GM12892 (cell line): ENCODE results near the gene ATP6V1A.
"Not testable (repeated sequence)": the region's sequence is repeated elsewhere in the genome, so short reads cannot be mapped to it uniquely, and the experiment has no call there.

Source experiments
- DNase-seq: peaks from one replicate; pipeline ENCODE4 v3.0.0; 2011; ENCODE audit not compliant: insufficient read length
- FAIRE-seq: peaks from 2 replicates; lab custom pipeline; 2011; peaks lifted over from hg19 to GRCh38; lab: Jason Lieb, UNC
- POLR2A ChIP-seq: IDR thresholded peaks from 2 replicates; pipeline ENCODE4 v1.6.1; 2011; ENCODE audit warnings: low read depth, low read length, control low read depth
- POLR2AphosphoS5 ChIP-seq: IDR thresholded peaks from 2 replicates; pipeline ENCODE4 v1.6.1; 2011; ENCODE audit warnings: low read depth, low read length, control low read depth
- TAF1 ChIP-seq: IDR thresholded peaks from 2 replicates; pipeline ENCODE4 v1.6.1; 2011; ENCODE audit warnings: low read depth, mild to moderate bottlenecking, control low read depth, low read length, borderline replicate concordance

Gene ATP6V1A

DNA sequence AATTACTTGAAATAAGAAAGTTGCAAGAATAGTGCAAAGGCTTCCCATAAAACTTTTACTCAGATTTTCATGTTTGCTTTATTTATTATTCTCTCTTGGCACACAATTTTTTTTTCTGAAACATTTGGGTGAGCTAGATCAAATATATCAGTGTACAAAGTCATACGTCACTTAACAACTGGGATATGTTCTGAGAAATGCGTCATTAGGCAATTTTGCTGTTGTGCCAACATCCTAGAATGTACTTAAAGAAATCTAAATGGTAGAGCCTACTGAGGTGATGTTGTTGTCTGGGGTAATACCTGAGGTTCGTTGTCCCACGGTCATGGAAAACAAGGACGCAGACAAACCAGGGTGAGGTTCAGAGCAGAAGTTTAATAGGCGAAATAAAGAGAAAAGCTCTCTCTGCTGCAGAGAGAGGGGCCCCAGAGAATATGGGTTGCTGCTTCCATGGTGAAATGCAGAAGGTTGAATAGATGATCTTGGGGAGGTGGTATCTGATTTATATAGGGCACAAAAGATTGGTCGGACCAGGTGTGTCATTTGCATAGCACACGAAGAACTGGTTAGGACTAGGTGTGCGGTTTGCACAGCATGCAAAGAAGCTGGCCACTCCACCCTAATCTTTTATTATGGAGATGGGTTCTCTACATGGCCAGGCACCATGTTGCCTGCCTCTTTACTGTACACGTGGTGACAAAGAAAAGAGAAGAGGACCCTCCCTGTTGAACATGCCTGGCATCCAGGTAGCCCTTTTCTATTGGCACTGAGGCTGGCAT lies 82.9 kb downstream of the ATP6V1A start:
- TF ChIP-seq TAF1 (no peak), POLR2A (no peak), POLR2AphosphoS5 (no peak)
- DNase-seq (no peak), FAIRE-seq (peak; percentile 50)

DNA sequence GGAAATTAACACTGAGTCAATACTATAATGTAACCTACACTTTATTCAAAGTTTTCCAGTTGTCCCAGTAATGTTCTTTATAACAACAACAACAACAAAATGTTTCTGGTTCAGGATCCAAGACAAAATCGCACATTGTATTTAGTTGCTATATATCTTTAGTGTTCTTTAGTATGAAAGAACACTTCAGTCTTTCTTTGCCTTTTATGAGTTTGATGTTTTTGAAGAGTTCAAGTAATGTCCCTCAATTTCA lies 84.2 kb downstream of the ATP6V1A start:
- FAIRE-seq, result no peak
- TF ChIP-seq POLR2AphosphoS5 (no peak), POLR2A (no peak), TAF1 (no peak)
- DNase-seq, result no peak

DNA sequence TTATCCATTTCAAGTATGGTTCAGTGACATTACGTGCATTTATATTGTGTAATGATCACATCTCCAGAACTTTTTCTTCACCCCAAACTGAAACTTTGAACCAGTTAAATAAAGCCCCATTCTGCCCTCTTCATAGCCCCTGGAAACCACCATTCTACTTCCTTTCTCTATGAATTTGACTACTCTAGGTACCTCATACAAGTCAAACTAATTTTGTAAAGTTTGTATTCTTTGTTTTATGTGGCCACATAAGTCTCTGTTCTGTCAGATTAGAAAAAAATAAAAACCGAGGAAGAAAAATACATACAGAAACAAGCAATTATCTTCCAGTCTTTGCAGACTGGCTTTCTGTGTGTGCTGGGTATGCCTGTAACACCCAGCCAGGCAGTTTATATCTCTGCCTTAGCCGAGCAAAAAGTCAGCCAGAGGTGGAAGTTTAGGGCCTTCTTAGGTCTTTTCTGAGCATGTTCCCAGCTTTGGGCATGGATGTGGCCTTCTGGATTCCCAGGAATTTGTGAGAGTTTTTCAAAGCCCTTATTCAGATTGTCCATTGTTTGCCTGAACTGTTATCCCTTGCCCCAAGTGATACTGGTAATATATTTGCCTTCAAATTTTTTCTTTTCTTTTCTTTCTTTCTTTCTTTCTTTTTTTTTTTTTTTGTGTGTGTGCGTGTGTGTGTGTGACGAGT lies 85.8 kb downstream of the ATP6V1A start:
- DNase-seq (no peak), FAIRE-seq (peak; percentile 81)
- no peak for TF ChIP-seq POLR2A

- no peak for TF ChIP-seq TAF1
- no peak for TF ChIP-seq POLR2AphosphoS5
- TF ChIP-seq POLR2A, result no peak
- no peak for DNase-seq
- FAIRE-seq, result no peak
These were observed 88.1 kb downstream of the ATP6V1A start for GRCh38 chr3:113834983-113835382.

DNA sequence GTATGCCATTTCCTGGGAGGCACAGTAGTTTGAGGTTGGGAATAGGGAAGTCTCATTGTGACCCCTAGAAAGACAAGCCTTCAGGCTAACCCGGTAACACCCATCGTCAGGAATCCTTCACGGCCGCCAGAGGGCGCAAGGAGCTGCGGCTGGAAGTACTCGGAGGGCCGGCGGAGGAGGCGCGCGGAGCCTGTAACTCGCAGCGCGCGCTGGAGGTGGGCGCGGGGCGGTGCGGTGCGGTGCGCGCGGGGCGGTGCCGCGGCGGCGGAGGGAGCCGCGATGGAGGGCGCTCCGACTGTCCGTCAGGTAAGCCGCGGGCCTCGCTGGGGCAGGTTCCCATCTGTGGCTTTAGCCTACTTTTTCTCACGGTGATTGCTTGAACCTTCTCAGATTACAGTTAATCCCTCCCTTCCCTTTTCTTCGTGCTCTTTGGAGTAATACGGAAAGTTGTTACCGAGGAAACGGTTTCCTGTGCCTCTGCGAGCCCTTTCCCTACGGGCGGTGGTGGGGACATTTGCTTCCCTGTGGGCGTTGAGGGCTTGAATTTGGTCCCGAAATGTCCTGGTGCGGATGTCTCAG lies 91.9 kb downstream of the ATP6V1A start, which contains the start of gene GRAMD1C:
Gene GRAMD1C (plus strand): TSS at position 158 of the 579 bp plus-strand sequence. CDS start 122 bp downstream, at position 280.
- FAIRE-seq (peak; percentile 87), DNase-seq (peak; percentile 70)
- TF ChIP-seq TAF1, result no peak
- TF ChIP-seq POLR2A, result no peak
- no peak for TF ChIP-seq POLR2AphosphoS5

DNA sequence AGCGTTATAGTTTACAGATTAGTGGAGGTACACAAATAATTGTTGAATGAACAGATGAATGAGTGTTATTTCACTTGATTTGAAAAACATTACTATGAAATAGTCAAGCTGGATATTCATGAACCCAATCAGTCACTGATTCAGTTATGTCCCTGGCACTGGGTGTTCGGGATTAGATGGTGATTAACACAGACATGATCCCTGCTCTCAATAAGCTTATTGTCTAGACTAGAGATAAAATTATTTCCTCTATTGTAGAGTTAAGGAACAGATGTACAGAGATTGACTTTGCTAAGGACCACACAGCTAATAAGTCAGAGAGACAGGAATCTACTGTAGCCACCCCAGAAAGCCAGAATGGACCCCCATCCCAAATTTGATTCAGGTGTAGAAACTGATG lies 92.7 kb downstream of the ATP6V1A start:
- TF ChIP-seq POLR2A (no peak), POLR2AphosphoS5 (no peak), TAF1 (no peak)
- FAIRE-seq (no peak), DNase-seq (no peak)

DNA sequence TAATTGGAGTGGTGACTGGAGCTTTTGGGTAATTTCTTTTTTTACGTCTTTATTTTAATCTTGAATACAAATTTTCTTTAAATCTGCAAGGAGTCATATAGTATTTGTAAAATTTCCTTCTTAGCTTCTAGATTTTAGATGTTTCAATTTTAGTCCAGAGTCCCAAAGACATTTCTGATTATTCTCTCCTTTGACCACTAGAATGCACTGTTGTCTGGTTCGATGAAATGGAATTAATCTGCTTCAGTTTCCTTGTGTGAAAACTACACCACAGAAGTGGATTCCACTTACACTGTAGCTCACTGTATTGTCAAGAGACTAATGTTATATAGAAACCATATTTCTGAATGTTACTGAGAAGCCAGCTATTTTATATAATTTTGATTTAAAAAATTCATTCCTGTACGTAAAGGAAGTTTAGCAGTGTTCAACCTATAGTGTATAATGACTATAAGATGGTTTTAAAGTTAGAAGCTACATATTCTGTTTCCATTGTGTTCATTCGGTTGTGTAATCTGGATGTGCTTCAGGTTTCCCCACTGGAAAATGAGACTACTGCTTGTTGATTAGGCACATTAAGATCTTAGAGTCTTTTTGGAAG lies 97.9 kb downstream of the ATP6V1A start:
- no peak for TF ChIP-seq TAF1
- TF ChIP-seq POLR2A, result no peak
- no peak for TF ChIP-seq POLR2AphosphoS5
- DNase-seq (no peak), FAIRE-seq (no peak)

DNA sequence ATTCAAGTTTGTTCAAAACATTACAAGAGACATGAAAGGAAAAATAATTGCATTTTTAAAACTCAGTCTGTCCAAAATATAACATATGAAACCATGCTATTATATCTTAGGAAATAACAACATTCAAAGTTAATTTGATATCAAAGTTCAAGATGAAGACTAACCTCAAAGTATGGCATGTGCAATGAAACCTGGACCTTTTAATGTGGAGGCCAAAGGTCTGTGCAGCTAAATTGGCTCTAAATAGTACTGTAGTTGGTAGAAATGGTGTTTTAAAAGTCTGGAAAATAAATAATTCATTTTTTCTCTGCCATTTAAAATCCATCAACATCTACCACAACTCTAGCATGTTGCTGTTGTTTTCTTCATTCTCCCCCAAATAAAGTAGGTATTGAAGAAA lies 100.4 kb downstream of the ATP6V1A start:
- FAIRE-seq (no peak), DNase-seq (no peak)
- TF ChIP-seq POLR2AphosphoS5 (no peak), TAF1 (no peak), POLR2A (no peak)

DNA sequence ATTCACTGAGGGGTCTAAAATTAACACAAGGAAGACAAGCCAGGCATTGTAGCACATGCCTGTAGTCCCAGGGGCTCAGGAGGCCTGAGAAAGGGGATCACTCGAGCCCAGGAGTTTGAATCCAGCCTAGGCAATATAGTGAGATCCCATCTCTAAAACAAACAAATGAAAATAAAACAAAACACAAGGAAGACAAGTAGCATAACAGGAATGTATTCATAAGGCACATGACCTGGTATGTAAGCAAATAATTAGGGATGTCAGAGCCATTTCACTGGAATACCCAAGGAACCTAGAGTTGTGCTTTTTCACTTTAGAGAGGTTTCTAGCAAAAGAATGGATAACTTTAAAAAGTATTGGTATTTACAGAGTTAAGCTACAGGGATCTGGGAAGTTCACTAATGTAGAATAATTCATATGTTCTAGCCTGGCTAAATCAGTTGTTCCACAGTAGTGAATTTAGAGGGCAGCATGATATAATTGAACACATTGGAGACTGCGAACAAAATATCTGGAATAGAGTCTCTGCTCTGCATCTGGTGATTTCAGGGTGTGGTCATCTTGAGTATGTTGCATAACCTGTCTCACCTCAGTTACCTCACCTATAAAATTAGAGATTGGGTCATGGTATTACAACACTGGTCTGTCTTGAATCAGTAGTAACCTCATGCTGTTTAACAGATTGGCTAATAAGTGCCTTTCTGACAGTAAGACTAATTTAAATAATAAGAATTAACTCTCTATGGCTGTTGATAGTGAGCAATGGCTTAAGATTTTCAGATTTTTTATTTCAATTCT lies 101.0 kb downstream of the ATP6V1A start:
- DNase-seq (no peak), FAIRE-seq (no peak)
- no peak for TF ChIP-seq TAF1
- no peak for TF ChIP-seq POLR2AphosphoS5
- no peak for TF ChIP-seq POLR2A

- FAIRE-seq, DNase-seq: not testable (repeated sequence)
These were observed 102.2 kb downstream of the ATP6V1A start for GRCh38 chr3:113849071-113849470.

GRCh38 chr3:113849841-113850240 lies 103.0 kb downstream of the ATP6V1A start:
- not testable (repeated sequence) for FAIRE-seq

DNA sequence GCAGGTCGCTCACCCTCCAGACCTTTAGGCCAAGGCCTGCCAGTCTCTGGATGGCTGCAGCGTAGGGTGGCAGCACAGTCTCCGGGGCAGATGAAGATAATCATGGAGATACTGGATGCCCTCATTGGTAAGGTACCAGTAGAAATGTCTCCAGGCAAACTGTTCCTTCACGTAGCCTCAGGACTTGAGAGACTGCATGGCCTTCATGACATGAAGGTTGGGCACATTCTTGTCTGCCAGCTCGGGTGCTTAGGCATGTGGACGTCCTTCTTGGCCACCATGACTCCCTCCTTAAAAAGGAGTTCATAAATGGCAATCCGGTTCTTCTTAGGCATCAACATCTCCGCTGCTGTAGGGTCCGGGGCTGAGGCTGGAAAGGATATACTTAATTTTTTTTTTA lies 103.6 kb downstream of the ATP6V1A start:
- DNase-seq, FAIRE-seq: not testable (repeated sequence)

More at GRCh38 chr3:113849841-113850240, 103.0 kb downstream of the ATP6V1A start:
- DNase-seq, result not testable (repeated sequence)
